GM21529 (cell line): Measurements from ENCODE around the gene DNM3.
A peak's percentile ranks its signal among the peaks of the same experiment; 100 is the strongest.
"Not testable (repeated sequence)": the region's sequence is repeated elsewhere in the genome, so short reads cannot be mapped to it uniquely, and the experiment has no call there.

ENCODE experiments used
- ATAC-seq: cut with Tn5 transposase; IDR thresholded peaks from one replicate; pipeline ENCODE4 v1.9.1; 2021; ENCODE audit not compliant: unreplicated experiment

Gene DNM3

GRCh38 chr1:172431721-172432192 is 590.5 kb downstream of the DNM3 start:
- ATAC-seq: no peak

GRCh38 chr1:172437183-172437582 is 595.9 kb downstream of the DNM3 start:
- not testable (repeated sequence) for ATAC-seq

DNA sequence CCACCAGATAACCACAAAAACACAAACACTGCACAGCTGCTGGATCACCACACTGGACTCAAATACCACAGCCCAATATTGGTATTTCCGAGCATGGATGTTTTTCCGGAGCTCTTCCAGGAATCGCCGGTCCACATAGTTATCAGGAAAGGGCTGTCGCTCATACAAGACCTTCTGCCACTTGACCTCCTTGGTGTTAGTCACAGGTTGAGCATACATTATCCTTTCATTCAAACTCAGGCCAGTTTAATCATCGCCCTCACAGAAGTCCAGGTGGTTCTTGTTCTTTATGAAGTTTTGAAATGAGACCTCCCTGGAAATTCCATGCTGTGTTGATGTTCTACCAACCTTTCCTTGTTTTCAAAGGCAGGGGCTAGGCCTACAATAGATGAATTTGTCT is 601.1 kb downstream of the DNM3 start:
- no peak for ATAC-seq

- ATAC-seq: no peak
These were observed 601.7 kb downstream of the DNM3 start for GRCh38 chr1:172442843-172443565.

- ATAC-seq: peak; percentile 99
These were observed 602.6 kb downstream of the DNM3 start, which contains the start of gene PIGC for GRCh38 chr1:172443666-172444453. Gene PIGC (minus strand): TSS chr1:172444069. CDS start chr1:172442622, 1,447 bp downstream.

GRCh38 chr1:172446547-172446946 is 605.2 kb downstream of the DNM3 start:
- ATAC-seq: no peak

DNA sequence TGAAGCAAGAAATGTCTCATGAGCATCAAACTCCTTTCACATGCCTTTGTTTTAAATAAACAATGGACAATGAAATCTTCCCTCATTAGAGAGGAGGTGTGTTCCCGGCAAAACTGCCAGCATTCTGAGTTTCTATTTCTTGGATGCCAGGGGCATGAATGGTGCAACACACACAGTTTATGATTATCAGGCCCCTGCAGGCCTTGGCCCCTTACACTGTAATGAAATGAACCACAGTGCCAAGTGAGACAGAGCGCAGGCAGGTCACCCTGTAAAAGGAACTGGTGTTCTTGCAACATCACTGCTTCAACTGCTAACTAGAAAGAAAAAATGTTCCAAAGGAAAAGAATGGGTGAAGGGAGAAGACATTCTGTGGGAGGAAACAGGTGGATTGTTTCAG is 606.3 kb downstream of the DNM3 start:
- ATAC-seq: no peak

DNA sequence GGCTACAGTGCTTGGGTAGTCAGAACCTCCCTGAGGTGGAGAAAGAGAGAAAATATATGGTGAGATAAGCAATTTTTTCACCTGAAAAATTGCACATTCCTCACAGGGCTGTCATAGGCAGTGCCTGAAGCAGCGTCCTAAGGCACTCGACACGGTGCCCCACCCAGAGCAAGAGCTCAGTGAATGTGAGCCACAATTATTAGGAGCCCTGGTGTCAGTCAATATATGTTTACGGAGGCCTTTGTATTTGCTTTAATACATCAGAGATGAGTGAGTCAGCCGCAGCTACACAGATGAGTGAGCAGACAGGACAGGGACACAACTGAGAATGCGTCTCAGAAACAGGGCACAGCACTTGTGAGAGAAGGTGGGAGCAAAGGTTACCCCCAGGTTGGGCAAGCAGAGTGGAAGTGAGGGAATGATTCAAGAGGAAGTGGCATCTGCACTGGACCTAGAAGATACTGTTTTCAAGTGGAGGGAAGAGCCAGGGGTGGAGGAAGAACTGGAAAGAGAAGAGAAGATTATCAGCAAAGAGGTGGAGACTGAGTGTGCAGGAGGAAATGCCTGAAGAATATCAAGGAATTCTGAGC is 607.8 kb downstream of the DNM3 start:
- no peak for ATAC-seq

GRCh38 chr1:172449585-172450523 is 608.6 kb downstream of the DNM3 start:
- ATAC-seq: peak; percentile 96

DNA sequence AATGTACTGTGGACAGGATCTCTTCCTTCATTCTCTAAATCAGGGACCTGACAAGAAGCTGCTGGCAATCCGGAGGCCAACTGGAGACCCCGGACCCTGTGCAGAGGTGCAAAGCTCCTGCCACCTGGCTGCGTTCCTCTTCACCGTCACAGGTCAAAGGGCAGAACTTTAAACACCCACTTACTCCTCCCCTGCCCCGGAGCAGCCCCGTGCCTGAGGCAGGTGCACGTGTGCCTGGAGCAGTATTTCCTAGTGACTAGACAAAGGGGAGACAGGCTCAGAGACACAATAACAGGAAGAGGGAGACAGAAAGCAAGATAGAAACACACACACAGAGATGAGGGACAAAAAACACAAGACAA is 609.2 kb downstream of the DNM3 start:
- ATAC-seq: no peak

- no peak for ATAC-seq
These were observed 609.7 kb downstream of the DNM3 start for GRCh38 chr1:172451002-172451443.

DNA sequence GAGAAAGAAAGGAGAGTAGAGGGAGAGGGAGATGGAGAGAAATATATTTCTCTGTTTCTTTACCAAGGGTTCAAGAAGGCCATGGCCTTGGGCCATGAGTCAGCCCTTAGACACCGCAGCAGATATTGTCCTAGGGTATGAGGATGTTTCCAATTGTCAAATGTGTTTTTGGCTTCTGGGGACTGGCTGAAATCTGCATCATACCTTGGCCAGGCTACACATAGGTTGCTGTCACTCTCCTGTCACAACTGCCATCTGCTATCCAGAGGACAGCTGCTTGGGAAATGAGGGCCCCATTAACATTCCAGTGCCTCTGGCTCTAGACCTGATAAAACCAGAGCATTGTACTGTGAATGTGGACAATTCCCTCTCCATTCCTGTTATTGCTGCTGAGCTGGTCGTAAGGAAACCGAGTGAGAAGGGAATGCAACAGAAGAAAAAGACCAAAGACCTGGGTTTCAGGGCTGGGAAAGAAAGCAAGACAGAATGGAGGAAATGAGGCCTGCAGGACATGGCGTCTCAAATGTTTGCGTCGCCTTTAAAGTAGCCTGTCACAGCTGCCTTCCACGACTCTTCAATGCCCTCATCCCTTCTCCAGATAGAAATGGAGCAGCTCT is 611.3 kb downstream of the DNM3 start:
- ATAC-seq: no peak

DNA sequence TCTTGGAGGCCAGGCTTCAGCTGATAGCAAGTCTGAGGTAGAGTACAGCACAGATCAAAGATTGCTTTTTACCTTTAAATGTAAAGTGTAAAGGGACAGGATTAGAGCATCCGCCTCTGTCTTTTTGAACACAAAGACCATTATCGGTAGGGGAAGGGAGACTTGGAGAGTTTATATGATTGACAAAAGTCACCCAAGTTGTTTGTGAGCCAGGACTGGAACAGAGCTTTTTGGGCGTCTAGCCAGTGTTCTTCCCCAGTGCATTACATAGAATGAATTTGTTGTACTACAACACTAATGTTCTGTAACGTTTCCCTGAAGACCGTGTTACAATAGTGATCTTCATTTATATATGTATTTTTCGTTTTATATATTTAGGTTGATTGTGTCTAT is 611.9 kb downstream of the DNM3 start:
- no peak for ATAC-seq

DNA sequence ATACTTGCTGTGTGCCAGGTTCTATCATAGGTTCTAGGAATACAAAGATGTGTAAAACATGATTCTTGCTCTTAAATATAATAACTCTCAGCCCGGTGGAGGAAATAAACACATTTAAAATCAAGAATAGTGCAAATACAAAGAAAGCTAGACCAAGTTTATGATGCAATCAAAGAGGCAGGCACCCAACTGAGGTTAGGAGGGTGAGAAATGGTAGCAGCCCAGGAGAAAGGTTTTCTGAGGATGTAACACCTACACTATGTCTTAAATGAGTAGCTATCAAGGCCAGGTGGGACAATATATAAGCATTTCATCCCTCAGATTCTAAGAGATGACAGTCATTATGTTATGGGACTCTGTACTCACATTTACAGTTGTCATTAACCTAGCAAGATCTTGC is 612.3 kb downstream of the DNM3 start:
- ATAC-seq: no peak

DNA sequence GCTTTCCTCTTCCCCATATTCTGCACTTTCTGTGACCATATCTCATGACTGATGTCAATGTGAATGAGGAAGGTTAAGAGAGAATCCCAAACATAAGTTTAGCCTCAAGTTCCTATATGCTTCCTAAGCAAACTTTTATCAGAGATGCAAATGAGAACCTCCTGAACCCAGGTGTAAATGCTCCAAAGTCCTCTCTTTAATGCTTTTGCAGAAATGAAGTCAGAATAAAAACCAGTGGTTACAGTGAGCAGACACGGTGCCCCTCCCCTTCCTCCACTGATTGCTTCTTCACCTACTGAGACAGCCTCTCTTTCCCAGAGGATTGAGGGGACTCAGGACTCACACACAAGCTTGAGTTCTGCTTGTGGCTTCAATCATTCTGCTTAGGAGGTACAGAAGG is 614.2 kb downstream of the DNM3 start:
- no peak for ATAC-seq

- ATAC-seq: no peak
These were observed 615.1 kb downstream of the DNM3 start for GRCh38 chr1:172456344-172456769.

DNA sequence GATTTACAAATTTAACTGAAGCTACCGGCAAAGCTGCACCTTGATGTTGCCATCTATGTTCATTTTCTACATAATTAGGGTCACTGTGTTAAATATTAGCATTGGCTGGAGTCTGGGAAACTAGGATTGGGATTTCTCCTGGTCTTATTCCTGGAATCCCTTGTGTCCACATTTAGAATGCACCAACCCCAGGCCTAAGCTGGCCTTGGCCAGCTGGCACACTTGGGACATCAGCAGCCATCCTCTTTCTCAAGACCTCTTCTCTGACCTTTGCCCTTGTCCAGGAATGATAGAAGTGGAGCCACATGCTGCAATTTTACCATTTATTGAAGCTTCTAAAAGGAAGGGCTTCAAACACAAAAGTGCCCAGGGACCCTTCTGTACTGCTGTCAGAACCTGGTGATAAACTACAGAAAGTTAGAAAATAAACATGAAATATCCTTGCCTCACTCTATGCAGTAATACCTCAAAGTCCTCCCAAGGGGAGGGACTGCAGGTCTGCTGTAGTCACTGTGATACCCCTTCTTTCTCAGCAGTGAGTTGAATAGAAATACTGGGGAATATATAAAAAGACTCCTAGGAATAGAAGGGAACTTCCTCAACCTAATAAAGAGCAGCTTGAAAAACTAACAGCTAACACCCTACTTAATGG is 616.3 kb downstream of the DNM3 start:
- ATAC-seq: no peak

DNA sequence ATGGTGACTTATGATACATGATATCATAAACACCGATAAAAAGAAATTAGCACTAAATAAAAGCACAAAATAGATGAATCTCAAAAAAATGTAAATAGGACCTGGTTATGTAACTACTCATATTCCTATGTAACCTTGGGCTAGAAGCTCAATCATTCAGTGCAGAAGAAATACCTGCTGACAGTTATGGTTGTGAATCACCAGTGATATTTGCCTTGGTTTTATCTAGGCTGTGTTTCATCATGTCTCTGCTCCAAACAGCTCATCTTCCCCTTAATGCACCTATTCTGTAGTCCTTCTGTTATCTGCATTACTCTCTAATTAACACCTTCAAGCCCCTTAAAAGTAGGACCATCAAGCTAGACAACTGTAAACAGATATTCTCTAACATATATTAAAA is 618.9 kb downstream of the DNM3 start:
- ATAC-seq: no peak

DNA sequence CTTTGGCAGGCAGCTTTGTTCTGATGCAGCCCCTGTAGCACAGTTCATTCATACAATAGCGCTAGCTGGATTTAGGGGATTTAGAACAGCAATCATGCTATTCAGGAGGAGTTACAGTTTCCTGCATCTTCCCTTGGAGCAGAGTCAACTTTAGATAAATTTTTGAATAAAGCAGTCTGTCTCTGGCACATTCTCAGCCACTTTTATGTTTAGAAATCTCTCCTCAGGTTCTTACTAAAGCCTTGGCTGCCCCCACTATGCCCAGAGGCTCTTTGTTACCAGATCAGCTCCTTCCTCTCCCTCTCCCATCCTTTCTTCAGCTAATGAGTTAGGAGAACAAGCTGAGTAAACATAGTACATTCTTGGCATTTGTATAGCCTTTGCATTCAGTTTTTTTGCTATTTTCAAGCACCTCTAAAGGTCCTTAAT is 619.6 kb downstream of the DNM3 start:
- no peak for ATAC-seq
